DMS114 treated with DMSO at 0.1 percent for 48 hours (cell line): ENCODE results near the gene OMA1.

Experiments used
- DNase-seq: peaks from one replicate; lab custom pipeline; 2025; ENCODE audit not compliant: unreplicated experiment; lab: John Stamatoyannopoulos, UW

Gene OMA1

GRCh38 chr1:58465176-58465575 lies 81.3 kb downstream of the OMA1 start:
- DNase-seq: no peak

DNA sequence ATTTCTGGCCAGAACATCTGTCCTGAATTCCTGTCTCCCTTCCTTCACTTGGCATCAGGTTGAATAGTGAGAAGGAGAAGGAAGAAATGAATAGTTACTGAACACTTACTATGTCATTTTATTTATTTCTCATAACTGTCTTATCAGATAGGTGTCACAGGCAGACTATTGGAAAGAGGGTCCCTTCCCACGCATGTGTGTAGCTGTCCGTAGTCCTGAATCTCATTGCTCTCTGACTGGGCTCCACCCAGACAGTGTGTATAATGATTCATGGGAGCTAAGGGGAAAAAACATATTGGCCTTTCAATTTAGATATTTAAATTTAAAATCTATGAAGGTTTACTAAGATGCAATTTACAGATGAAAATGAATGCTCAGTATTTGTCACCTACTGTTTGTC lies 86.1 kb downstream of the OMA1 start:
- no peak for DNase-seq

DNA sequence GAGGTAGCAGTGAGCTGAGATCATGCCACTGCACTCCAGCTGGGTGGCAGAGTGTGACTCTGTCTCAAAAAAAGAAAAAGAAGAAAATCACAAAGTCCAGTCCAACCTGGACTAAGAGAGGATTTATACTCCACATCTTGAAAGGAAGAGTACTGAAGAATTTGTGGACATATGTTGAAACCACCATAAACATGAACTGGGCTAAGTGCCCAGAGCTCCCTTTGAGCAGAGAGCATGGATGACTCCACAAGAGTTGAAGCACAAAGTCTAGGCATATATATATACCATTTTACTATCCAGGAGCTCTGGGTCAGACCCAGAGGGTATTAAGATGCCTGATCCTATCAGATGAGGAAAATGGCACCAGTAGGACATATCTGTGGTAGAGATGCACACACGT lies 86.6 kb downstream of the OMA1 start:
- no peak for DNase-seq

DNA sequence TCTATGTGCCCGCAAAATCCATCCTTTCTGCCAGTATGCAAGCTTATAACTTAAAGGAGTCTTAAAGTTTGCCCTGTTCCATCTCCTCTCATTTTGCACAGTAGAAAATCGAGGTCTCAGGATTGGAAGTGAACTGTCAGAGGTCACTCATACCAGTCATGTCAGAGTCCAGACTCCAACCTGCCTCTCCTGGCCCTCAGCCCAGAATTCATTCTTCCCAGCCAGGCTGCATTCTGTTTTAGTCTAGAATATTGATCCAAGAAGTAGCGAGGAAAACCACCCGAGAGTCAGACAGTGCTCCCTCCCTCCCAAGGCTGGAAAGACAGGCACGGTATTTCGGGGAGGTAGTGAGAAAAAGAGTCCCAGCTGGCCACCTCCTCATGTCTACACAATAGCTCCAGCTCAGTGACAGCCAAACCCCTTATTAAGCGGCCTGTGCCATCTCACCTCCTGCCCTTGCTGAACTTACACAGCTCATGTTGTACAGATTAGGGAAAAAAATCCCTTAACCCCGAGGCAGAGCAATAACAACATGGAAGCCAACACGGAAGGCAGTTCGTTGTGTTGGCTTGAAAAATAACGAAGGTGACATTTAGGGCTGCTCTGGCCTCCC lies 89.4 kb downstream of the OMA1 start:
- no peak for DNase-seq

- DNase-seq: no peak
Observed at GRCh38 chr1:58456470-58456869, 90.1 kb downstream of the OMA1 start.

DNA sequence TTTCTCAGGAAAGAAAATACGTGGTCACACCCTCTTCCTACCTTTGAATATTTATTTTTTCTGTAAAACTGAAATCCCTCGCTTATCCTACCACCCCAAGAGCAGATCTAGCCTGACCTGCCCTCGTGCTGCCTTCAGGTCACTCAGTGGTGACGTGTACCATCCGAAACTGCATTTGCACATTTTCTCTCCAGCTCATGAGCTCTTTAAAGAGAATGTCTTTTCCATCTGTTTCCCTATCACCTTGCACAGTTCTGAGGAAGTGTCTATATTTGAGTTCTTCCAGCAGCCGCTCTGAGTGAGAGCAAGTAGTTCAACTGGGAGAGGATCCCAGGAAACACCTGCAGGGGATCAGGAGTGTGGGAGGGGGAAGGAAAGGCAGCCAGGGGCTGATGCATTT lies 91.7 kb downstream of the OMA1 start:
- no peak for DNase-seq

GRCh38 chr1:58454385-58454784 lies 92.1 kb downstream of the OMA1 start:
- DNase-seq: no peak

DNA sequence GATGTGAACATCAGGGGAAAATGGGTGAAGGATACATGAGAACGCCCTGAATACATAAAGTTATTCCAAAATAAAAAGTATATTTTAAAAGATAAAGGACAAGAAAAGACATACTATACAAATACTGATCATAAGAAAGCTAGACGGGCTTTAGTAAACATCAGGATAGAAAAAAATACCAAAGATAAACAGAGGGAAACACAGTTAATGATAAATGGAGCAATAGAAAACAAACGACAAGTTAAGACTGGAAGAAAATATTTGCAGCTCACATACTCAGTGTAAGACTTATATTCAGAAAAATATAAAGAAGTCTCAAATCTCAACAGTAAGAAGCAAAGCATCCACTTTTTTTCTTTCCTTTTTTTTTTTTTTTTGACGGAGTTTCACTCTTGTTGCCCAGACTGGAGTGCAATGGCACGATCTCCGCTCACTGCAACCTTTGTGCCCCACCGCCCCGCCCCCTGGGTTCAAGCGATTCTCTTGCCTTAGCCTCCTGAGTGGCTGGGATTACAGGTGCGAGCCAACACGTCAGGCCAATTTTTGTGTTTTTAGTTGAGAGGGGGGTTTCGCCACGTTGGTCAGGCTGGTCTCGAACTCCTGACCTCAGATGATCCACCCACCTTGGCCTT lies 94.8 kb downstream of the OMA1 start:
- DNase-seq: no peak

GRCh38 chr1:58447886-58448285 lies 98.6 kb downstream of the OMA1 start:
- DNase-seq: no peak

DNA sequence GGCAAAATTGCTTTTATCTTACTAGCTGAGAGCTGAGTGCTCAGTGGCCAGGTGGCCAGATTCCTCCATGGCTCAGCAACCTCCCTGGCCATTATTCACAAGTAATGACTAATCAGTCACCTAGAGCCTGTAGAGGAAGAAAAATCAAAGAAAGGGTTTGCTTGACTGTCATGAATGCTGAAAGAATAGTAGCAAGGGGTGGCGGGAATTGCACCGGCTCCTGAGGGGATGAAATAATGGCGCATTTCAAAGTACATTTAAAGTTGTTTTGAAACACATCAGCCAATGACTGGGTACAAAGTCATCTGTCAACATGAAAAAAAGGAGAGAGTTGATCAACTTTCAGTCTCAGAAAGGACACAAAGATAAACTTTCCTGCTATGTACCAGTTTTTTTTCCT lies 99.5 kb downstream of the OMA1 start:
- no peak for DNase-seq

DNA sequence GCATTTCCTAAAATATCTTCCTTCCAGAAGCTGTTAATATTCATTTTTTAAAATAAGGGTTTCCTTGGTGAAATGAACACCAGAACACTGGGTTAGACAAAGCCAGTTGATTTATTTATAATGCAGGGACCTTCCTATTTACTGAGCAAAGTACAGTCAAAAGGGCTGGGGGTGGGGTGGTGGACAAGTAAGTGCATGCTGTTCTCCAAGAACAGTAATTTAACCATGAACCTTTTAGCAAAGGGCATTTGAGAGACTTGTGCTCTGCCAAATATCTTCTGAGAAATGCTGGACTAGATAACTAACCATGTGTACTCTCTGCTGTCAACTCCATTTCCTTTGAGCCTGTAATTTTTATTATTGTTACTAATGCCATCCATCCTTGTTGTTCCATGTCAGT lies 100.2 kb downstream of the OMA1 start:
- no peak for DNase-seq

- no peak for DNase-seq
Observed at GRCh38 chr1:58443986-58444868, 102.3 kb downstream of the OMA1 start.

DNA sequence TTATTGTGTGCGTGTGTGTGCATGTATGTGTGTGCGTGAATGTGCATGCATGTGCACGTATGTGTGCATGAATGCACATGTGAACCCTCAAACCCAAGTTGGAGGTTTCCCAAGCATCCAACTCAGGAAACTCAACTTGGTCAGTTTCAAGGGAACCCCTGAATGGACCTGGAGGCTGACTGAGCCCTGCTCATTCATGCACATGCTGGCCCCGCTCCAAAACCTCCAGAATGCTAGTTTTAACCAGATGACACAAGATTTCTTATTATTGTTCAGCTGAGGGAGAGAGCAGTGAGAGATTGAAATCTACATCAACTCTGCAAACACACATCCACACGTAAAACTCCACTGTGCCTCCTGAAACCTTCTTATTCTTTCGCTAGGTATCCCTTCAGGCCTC lies 104.4 kb downstream of the OMA1 start:
- no peak for DNase-seq

DNA sequence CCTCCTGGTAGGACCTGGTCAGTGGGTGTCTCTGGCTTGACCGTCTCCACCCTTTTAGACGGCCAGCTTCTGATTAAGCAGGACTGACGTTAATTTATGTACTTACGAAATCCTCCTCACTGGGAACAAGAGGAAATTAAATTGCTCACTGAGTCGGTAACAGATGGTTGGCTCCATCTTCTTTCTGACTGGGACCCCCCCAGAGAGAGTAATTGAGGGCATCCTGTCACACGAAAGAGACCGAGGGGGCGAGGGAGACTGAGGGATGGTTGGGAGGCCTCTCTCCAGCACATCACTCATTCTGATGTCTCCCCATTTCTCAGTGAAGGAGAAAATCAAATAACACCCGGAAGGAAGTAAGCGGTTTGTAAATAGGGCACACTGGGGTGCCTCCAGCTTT lies 104.8 kb downstream of the OMA1 start:
- DNase-seq: no peak

DNA sequence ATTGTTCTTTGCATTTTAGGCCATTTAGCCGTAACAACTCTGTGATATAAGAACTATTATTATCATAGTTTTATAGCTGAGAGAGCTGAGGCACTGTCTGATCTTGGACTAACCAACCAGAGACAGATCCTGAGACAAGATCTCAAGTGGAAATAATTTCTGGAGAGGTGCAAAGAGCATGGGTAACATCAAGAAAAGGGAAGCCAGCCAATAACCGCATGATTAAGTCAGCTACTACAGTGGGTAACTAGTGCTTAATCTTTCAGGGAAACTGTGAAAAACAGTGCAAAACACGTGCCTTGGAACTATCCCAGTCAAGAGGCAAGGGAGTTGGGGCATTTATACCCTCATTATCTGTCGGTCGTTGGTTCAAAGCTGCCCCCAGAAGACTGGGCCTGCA lies 105.8 kb downstream of the OMA1 start:
- DNase-seq: no peak

GRCh38 chr1:58439946-58440345 lies 106.6 kb downstream of the OMA1 start:
- no peak for DNase-seq

- no peak for DNase-seq
Observed at GRCh38 chr1:58438468-58438867, 108.1 kb downstream of the OMA1 start.

DNA sequence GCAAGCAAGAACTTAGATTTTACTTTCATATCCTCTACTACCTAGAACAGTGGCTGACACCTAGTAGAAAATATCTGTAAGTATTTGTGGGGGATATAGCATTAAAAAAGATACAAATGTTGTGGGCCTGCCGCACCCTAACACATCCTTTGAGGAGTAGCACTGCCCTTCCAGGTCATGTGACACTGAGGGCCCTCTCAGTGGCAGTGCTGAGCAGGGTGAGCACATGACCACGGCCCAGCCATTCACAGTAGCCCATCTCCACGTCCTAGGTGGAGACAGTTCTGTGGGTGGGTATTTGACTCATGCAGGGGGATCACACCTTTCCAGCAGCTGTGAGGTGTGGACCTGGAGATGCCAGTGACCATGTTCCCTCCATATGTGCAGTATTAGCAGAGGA lies 108.9 kb downstream of the OMA1 start:
- DNase-seq: no peak

GRCh38 chr1:58436615-58437297 lies 109.8 kb downstream of the OMA1 start:
- DNase-seq: no peak

DNA sequence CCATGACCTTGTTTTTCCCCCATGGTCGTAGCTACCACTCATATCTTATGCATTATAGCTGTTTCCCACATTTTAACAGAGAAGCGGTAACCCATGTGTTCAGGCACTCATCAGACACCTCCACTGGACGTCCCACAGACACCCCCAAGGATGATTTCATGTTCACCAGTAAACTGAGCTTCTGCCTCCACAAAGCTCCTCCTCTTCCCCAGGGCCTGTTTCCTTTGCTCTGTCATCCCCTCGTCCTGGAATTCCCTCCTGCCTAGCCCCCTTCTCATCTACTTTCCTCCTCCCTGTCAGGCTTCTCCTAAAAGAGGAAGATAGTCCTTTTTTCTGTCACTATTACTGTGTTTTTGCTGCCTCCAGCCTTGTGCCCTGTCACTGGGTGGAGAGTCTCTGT lies 111.2 kb downstream of the OMA1 start:
- DNase-seq: no peak

DNA sequence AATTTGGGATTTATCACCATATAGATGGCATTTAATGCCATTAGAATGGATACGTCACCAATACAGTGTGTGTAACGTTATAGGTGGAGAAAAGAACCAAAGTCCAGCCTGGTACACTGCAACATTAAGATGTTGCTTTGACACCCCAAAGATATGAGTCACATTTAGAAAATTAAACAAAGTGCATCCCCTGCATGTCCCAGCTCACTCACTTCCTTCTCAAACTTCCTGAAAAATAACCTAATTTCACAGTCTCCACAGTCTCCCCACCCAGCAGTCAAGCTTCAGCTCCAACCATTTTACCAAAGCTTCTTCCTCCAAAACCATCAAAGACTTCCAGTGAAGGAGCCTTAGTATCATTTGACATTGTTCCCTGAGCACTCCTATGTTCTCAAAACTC lies 111.9 kb downstream of the OMA1 start:
- no peak for DNase-seq

GRCh38 chr1:58434181-58434580 lies 112.3 kb downstream of the OMA1 start:
- no peak for DNase-seq
